SK-N-MC (cell line): ENCODE measurements around the gene NRCAM.

Experiments used
- EZH2 ChIP-seq: fragments of 200-600 bp; sonication (generic); IDR thresholded peaks from one replicate; pipeline ENCODE4 v1.6.1; 2017; ENCODE audit warnings: antibody characterized with exemption
- FOXP2 ChIP-seq: optimal IDR thresholded peaks from 2 replicates; pipeline ENCODE3; 2011; ENCODE audit warnings: mild to moderate bottlenecking, moderate library complexity; ENCODE audit not compliant: insufficient read depth; ENCODE audit errors: extremely low read length, control extremely low read depth
- POLR2AphosphoS5 ChIP-seq: IDR thresholded peaks from 2 replicates; pipeline ENCODE4 v1.6.1; 2012; ENCODE audit warnings: mild to moderate bottlenecking, low read depth, low read length, borderline replicate concordance

DNA sequence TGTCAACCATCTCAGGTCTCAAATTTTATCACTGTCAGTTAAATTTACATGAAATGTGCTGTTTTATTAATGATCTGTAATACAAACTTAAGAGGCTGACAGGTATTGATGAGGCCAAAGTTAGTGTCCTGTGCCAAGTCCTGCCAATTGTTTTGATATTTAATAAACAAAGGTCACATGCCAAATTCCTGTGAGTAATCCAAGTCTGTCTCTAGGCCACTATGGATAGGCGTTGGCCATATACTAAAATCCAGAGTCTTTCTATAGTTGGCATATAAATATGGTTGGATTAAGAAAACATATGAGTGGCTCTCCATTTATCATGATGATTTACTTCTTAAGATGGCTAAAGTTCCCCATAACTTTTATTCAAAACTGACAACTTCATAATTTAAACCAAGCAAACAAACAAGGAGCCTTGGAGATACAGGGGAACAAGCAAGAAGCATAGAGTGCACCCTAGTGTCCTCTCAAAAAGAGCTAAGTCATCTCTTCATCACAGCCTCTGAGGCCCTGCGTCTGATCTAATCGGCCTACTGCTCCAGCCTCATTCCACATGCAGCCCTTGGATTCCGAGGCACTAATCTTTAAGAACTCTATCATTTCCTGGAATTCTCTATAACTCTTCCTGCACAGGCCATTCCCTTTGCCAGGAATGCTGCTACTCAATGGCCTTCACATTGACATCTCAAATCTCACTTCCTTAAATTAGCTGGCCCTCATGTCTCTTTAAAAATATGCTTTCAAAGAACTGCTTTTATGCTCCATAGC lies 32.7 kb upstream of the NRCAM start:
- TF ChIP-seq EZH2 (no peak), POLR2AphosphoS5 (no peak), FOXP2 (no peak)
